Stimulated activated CD8-positive, alpha-beta memory T cell treated with anti-CD3 and anti-CD28 coated beads, Interleukin-15, amount 100 ng/mL, for 1 hour (primary cell): ENCODE results near the gene RD3L.
"Not testable (repeated sequence)": the region's sequence is repeated elsewhere in the genome, so short reads cannot be mapped to it uniquely, and the experiment has no call there.

Experiments
- DNase-seq: peaks from one replicate; pipeline ENCODE4 v3.0.0-alpha.2; 2020; ENCODE audit warnings: low read depth

Gene RD3L

GRCh38 chr14:103928011-103928890, 14.1 kb downstream of the RD3L start, which contains the start of gene TDRD9:
Gene TDRD9 (plus strand): TSS chr14:103928456. CDS start chr14:103928510, 54 bp downstream.
- no peak for DNase-seq

- DNase-seq = no peak
These were observed 14.8 kb downstream of the RD3L start for GRCh38 chr14:103927566-103927965.

GRCh38 chr14:103925316-103925715, 17.0 kb downstream of the RD3L start:
- DNase-seq = no peak

- DNase-seq = no peak
These were observed 18.5 kb downstream of the RD3L start for GRCh38 chr14:103923863-103924262.

- not testable (repeated sequence) for DNase-seq
These were observed 20.5 kb downstream of the RD3L start for GRCh38 chr14:103921855-103922200.

GRCh38 chr14:103920981-103921854, 21.1 kb downstream of the RD3L start:
- DNase-seq = peak; percentile 90

GRCh38 chr14:103916636-103917262, 25.6 kb downstream of the RD3L start:
- DNase-seq = no peak

GRCh38 chr14:103915616-103916015, 26.7 kb downstream of the RD3L start:
- DNase-seq = no peak

- no peak for DNase-seq
These were observed 31.3 kb downstream of the RD3L start for GRCh38 chr14:103910984-103911383.

GRCh38 chr14:103910262-103910935, 31.9 kb downstream of the RD3L start:
- DNase-seq = peak; percentile 40

GRCh38 chr14:103909531-103910261, 32.6 kb downstream of the RD3L start:
- no peak for DNase-seq

GRCh38 chr14:103908580-103908979, 33.7 kb downstream of the RD3L start:
- DNase-seq = no peak

- DNase-seq = no peak
These were observed 36.4 kb downstream of the RD3L start for GRCh38 chr14:103905842-103906456.

- no peak for DNase-seq
These were observed 37.7 kb downstream of the RD3L start for GRCh38 chr14:103904493-103905107.

- DNase-seq = no peak
These were observed 42.5 kb downstream of the RD3L start for GRCh38 chr14:103899833-103900232.

- DNase-seq = no peak
These were observed 43.0 kb downstream of the RD3L start for GRCh38 chr14:103899316-103899715.

GRCh38 chr14:103898711-103899110, 43.6 kb downstream of the RD3L start:
- DNase-seq = no peak

GRCh38 chr14:103898204-103898603, 44.1 kb downstream of the RD3L start:
- no peak for DNase-seq

- no peak for DNase-seq
These were observed 45.0 kb downstream of the RD3L start for GRCh38 chr14:103897075-103897947.
